Measurements from ENCODE around the gene FBXL19.

- TF ChIP-seq TAF1 (IDR thresholded peaks at IDR 0.05; ENCODE audit: low read depth, low read length): no peak
- no peak for TF ChIP-seq POLR2AphosphoS5 (IDR thresholded peaks at IDR 0.05; ENCODE audit: low read depth, low read length)
Measured at GRCh38 chr16:30924076-30924912, 922 bp downstream of the FBXL19 start.
